ENCODE results near the gene ERF.

DNA sequence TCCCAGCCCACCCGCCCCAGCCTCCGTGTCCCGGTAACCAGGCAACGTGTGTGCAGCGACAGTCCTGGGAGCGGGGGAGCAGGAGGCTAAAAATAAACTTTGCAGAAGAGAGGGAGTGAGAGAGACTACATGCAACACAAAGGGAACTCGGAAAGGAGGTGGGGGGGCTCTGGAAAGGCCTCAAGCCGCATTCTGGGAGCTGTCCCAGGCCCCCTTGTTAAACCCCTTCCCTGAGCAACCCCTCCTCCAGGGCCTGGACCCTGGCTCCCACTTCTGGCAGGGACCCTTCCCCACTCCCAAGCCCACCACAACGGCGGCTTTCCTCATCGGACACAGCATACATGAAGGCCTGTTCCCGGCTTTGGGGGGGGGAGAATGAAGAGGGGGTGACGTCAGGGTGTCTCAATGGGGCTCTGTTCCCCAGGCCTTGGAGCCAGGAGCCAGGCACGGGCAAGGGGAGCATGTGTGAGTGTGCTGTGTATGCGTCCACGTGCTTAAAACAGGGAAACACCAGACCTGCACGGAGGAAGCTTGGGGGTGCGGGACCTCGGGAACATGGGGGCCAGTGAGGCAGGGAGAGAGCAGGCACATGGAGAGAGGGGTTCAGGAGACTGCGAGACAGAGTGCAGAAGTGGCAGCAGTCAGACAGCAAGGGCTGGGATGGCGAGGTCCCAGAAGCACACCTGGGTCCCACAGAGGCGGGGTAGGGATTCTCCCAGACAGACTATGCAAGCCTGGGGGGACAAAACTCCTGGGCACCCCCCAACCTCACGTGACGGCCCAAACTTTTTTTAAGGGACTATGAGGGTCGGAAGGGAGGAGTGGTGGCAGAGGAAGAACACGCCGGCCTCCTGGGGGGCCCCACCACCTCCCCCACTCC is 2.3 kb downstream of the ERF start:
- TF ChIP-seq POLR2A (IDR thresholded peaks at IDR 0.05; ENCODE audit: low read depth, low read length): no peak
- no peak for TF ChIP-seq TAF1 (IDR thresholded peaks at IDR 0.05; ENCODE audit: borderline replicate concordance, low read depth, low read length)

Measured in GM12892 (cell line).